ENCODE results near the gene CGB1.
"Not testable (repeated sequence)": the region's sequence is repeated elsewhere in the genome, so short reads cannot be mapped to it uniquely, and the experiment has no call there.

The CGB1 gene

GRCh38 chr19:49020931-49021895 is 15.5 kb downstream of the CGB1 start:
- peak; percentile 56 for DNase-seq

GRCh38 chr19:49020342-49020741 is 16.4 kb downstream of the CGB1 start:
- DNase-seq: no peak

GRCh38 chr19:49019242-49019932 is 17.3 kb downstream of the CGB1 start:
- DNase-seq: peak; percentile 52

GRCh38 chr19:49018388-49019241 is 18.1 kb downstream of the CGB1 start:
- DNase-seq: not testable (repeated sequence)

GRCh38 chr19:49017666-49018351 is 18.9 kb downstream of the CGB1 start:
- peak; percentile 44 for DNase-seq

- no peak for DNase-seq
Observed at GRCh38 chr19:49017041-49017665, 19.5 kb downstream of the CGB1 start, which contains the start of gene LHB. Gene LHB, minus strand, starts transcription at chr19:49017091. Its CDS starts 10 bp downstream, at chr19:49017081.

- no peak for DNase-seq
Observed at GRCh38 chr19:49016067-49016839, 20.4 kb downstream of the CGB1 start.

GRCh38 chr19:49014870-49015255 is 21.8 kb downstream of the CGB1 start:
- DNase-seq: no peak

GRCh38 chr19:49014123-49014869 is 22.4 kb downstream of the CGB1 start:
- DNase-seq: no peak

GRCh38 chr19:49011194-49011593 is 25.5 kb downstream of the CGB1 start:
- DNase-seq: no peak

- DNase-seq: no peak
Observed at GRCh38 chr19:49010453-49010852, 26.2 kb downstream of the CGB1 start.

- no peak for DNase-seq
Observed at GRCh38 chr19:49009828-49010227, 26.9 kb downstream of the CGB1 start.

- no peak for DNase-seq
Observed at GRCh38 chr19:49006905-49007304, 29.8 kb downstream of the CGB1 start.

- no peak for DNase-seq
Observed at GRCh38 chr19:49004964-49005614, 31.6 kb downstream of the CGB1 start.

GRCh38 chr19:49004133-49004532 is 32.6 kb downstream of the CGB1 start:
- no peak for DNase-seq

GRCh38 chr19:48999481-49000325 is 37.0 kb downstream of the CGB1 start:
- peak; percentile 60 for DNase-seq

- peak; percentile 60 for DNase-seq
Observed at GRCh38 chr19:48997972-48998371, 38.7 kb downstream of the CGB1 start.

GRCh38 chr19:48994035-48994386 is 42.7 kb downstream of the CGB1 start:
- no peak for DNase-seq

Measured in HCEC 1CT (cell line).